Caco-2 (cell line): Measurements from ENCODE around the gene EDDM3A. TPM values are rescaled to one million over a fixed set of nuclear protein-coding genes. Genes with fewer than 3 reads are reported as not detected.

Experiments used
- BruUV-seq: library from RNA; stranded (reverse); fragments of 400-500 nt; replicated peaks from 2 replicates; lab custom pipeline; 2021; lab: Mats Ljungman, UMichigan
- CTCF ChIA-PET: fragments of 300-600 bp; sonication (Branson Sonifier 250); formaldehyde crosslinking; loops from one replicate; lab custom pipeline; 2022; ENCODE audit warnings: antibody characterized with exemption; lab: Charles Lee
- POLR2A ChIA-PET: fragments of 300-600 bp; sonication (Branson Sonifier 250); formaldehyde crosslinking; loops from one replicate; lab custom pipeline; 2022; ENCODE audit warnings: antibody characterized with exemption; lab: Charles Lee
- DNase-seq, 2 experiments: peaks; one replicate each; pipeline versions ENCODE4 v3.0.0 to v3.0.0-alpha.2; 2020 to 2022
- H3K27me3 ChIP-seq: replicated peaks from 2 replicates; pipeline ENCODE4 v1.6.0; 2011; ENCODE audit warnings: low read length; ENCODE audit not compliant: control insufficient read depth, insufficient read depth
- H3K36me3 ChIP-seq: 2 replicates; pipeline ENCODE4 v1.5.1; 2011; ENCODE audit warnings: low read length; ENCODE audit not compliant: control insufficient read depth, insufficient read depth
- H3K4me1 ChIP-seq: fragments of 250-450 bp; sonication (Bioruptor Pico); 2 replicates; pipeline ENCODE4 v1.5.1; 2020; ENCODE audit warnings: mild to moderate bottlenecking
- H3K4me3 ChIP-seq: 2 replicates; pipeline ENCODE4 v1.5.1; 2011; ENCODE audit warnings: low read depth, mild to moderate bottlenecking, control low read depth, low read length
- H3K9me3 ChIP-seq: fragments of 250-450 bp; sonication (Bioruptor Pico); 2 replicates; pipeline ENCODE4 v1.5.1; 2020; ENCODE audit warnings: mild to moderate bottlenecking, moderate library complexity
- H3K27ac Mint-ChIP-seq: one replicate; pipeline ENCODE4 v1.8.0; 2022; ENCODE audit warnings: mixed read lengths; ENCODE audit not compliant: unreplicated experiment
- H3K27me3 Mint-ChIP-seq: one replicate; pipeline ENCODE4 v1.8.0; 2022; ENCODE audit warnings: mixed read lengths; ENCODE audit not compliant: insufficient read depth, unreplicated experiment
- H3K36me3 Mint-ChIP-seq: one replicate; pipeline ENCODE4 v1.8.0; 2022; ENCODE audit warnings: mild to moderate bottlenecking, mixed read lengths; ENCODE audit not compliant: insufficient read depth, unreplicated experiment
- H3K4me1 Mint-ChIP-seq: one replicate; pipeline ENCODE4 v1.8.0; 2022; ENCODE audit warnings: low read depth, mixed read lengths; ENCODE audit not compliant: unreplicated experiment
- H3K4me3 Mint-ChIP-seq: one replicate; pipeline ENCODE4 v1.8.0; 2022; ENCODE audit warnings: mild to moderate bottlenecking, moderate library complexity, mixed read lengths; ENCODE audit not compliant: unreplicated experiment
- H3K9me3 Mint-ChIP-seq: one replicate; pipeline ENCODE4 v1.8.0; 2022; ENCODE audit warnings: mixed read lengths; ENCODE audit not compliant: unreplicated experiment
- intact Hi-C: fragments of 100-400 bp; cut with micrococcal nuclease; formaldehyde crosslinking; loops from one replicate; pipeline ENCODE4 v1.10.0; 2022; ENCODE audit not compliant: unreplicated experiment
- total RNA-seq: library from RNA; stranded (reverse); gene quantifications from 2 replicates; pipeline ENCODE4 v1.2.3, GENCODE V29; 2022
- TF ChIP-seq, protein P1 (sequence below), 2 experiments: fragments of 200-600 bp in 1 of 2; IDR thresholded peaks; 1 replicate in 1 of 2; 2 replicates in 1 of 2; pipeline versions ENCODE4 v1.5.1 to v1.8.0; 2011 to 2022; ENCODE audit warnings: antibody characterized with exemption in 1 of 2, control low read depth in 1 of 2, inconsistent platforms in 1 of 2, low read depth in 1 of 2, low read length in 1 of 2, mild to moderate bottlenecking in 1 of 2, moderate library complexity in 1 of 2; ENCODE audit not compliant: insufficient read depth in 1 of 2, severe bottlenecking in 1 of 2, unreplicated experiment in 1 of 2

EDDM3A gene
- total RNA-seq, 1 experiment from 2014 or later = not detected

DNA sequence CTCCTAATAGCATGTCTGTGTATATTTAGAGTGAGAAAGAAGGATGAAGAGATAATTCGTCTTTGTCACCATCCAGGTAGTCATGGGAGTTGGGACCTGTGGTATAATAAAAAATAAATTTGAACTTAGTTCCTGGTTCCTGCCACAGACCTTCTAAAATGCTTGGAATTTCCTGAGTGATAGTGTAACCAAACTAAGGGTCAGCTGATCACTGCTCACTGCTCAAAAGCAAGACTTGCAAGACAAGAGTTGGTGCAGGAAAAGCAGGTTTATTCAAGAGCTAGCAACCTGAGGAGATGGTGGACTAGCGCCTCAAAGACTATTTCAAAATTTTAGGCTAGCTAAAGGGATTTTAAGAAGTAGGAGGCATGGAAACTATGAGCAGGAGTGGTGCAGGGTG lies 38.1 kb upstream of the EDDM3A start:
- Mint-ChIP-seq H3K9me3 (no peaks in the 10 kb centered on the region), H3K36me3 (peaks cover 5% of the 10 kb centered on the region), H3K4me1 (no peaks in the 10 kb centered on the region), H3K4me3 (peak overlapping the region; percentile 4), H3K27ac (peak overlapping the region; percentile 8), H3K27me3 (no peaks in the 10 kb centered on the region)
- ChIA-PET CTCF (no interaction called here), POLR2A (no interaction called here)
- Histone ChIP-seq H3K4me3 (no peak overlapping the region), H3K4me1 (peaks cover 13% of the 10 kb centered on the region), H3K9me3 (peaks cover 13% of the 10 kb centered on the region; the same call in 1 of the 2 replicates), H3K27me3 (no peaks in the 10 kb centered on the region), H3K36me3 (no peaks in the 10 kb centered on the region)
- intact Hi-C loops = loop anchor here (2.0 kb wide), 1 partner anchor 13 kb away; no protein-coding TSS in a partner anchor
- BruUV-seq = no TSS peak
- TF ChIP-seq, protein P1, sequence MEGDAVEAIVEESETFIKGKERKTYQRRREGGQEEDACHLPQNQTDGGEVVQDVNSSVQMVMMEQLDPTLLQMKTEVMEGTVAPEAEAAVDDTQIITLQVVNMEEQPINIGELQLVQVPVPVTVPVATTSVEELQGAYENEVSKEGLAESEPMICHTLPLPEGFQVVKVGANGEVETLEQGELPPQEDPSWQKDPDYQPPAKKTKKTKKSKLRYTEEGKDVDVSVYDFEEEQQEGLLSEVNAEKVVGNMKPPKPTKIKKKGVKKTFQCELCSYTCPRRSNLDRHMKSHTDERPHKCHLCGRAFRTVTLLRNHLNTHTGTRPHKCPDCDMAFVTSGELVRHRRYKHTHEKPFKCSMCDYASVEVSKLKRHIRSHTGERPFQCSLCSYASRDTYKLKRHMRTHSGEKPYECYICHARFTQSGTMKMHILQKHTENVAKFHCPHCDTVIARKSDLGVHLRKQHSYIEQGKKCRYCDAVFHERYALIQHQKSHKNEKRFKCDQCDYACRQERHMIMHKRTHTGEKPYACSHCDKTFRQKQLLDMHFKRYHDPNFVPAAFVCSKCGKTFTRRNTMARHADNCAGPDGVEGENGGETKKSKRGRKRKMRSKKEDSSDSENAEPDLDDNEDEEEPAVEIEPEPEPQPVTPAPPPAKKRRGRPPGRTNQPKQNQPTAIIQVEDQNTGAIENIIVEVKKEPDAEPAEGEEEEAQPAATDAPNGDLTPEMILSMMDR (IDR thresholded peaks at IDR 0.05; ENCODE audit: insufficient read depth in 1 of 2, low read depth in 1 of 2, low read length in 1 of 2, severe bottlenecking in 1 of 2, unreplicated experiment in 1 of 2) = no peak
- peak; percentile 56 to 71 for DNase-seq

GRCh38 chr14:20711261-20711660 lies 34.4 kb upstream of the EDDM3A start:
- Histone ChIP-seq H3K4me1 (peaks cover 13% of the 10 kb centered on the region), H3K36me3 (no peaks in the 10 kb centered on the region), H3K4me3 (no peak overlapping the region), H3K9me3 (peaks cover 13% of the 10 kb centered on the region; the same call in 1 of the 2 replicates), H3K27me3 (no peaks in the 10 kb centered on the region)
- peaks cover 11% of the 10 kb centered on the region for H3K9me3 Mint-ChIP-seq
- no peaks in the 10 kb centered on the region for H3K4me1 Mint-ChIP-seq
- no peak for DNase-seq
- H3K27me3 Mint-ChIP-seq = no peaks in the 10 kb centered on the region
- ChIA-PET POLR2A (no interaction called here), CTCF (no interaction called here)
- TF ChIP-seq, protein P1 (IDR thresholded peaks at IDR 0.05; ENCODE audit: insufficient read depth in 1 of 2, low read depth in 1 of 2, low read length in 1 of 2, severe bottlenecking in 1 of 2, unreplicated experiment in 1 of 2) = no peak
- no TSS peak for BruUV-seq
- intact Hi-C loops = no loop called here
- no peak overlapping the region for H3K27ac Mint-ChIP-seq
- peaks cover 5% of the 10 kb centered on the region for H3K36me3 Mint-ChIP-seq
- H3K4me3 Mint-ChIP-seq = no peak overlapping the region

DNA sequence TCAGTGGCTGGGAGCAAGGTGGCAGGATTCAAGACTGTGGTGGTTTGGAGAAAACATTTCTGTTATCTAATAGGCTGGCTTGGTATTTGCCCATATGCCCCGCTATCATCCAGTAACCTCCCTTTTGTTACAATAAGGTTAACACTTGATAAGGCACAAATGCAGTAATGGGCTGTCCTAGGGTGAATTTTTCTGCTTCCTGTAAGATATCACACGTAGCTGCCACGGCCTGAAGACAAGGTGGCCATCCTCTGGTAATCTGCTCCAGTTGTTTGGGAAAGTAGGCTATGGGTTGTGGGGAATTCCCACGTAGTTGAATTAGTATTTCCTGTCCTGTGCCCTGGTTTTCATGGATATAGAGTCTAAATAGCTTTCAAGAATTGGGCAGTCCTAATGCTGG lies 34.0 kb upstream of the EDDM3A start:
- no peak for DNase-seq
- no peaks in the 10 kb centered on the region for H3K27me3 ChIP-seq
- H3K4me3 Mint-ChIP-seq = no peak overlapping the region
- intact Hi-C loops = no loop called here
- CTCF ChIA-PET = no interaction called here
- H3K4me1 Mint-ChIP-seq = no peaks in the 10 kb centered on the region
- no TSS peak for BruUV-seq
- H3K9me3 ChIP-seq = peaks cover 9% of the 10 kb centered on the region; the same call in 1 of the 2 replicates
- TF ChIP-seq, protein P1 (IDR thresholded peaks at IDR 0.05; ENCODE audit: insufficient read depth in 1 of 2, low read depth in 1 of 2, low read length in 1 of 2, severe bottlenecking in 1 of 2, unreplicated experiment in 1 of 2) = no peak
- no peak overlapping the region for H3K27ac Mint-ChIP-seq
- H3K36me3 Mint-ChIP-seq = peaks cover 5% of the 10 kb centered on the region
- no peaks in the 10 kb centered on the region for H3K36me3 ChIP-seq
- H3K9me3 Mint-ChIP-seq = peaks cover 11% of the 10 kb centered on the region
- POLR2A ChIA-PET = no interaction called here
- no peaks in the 10 kb centered on the region for H3K27me3 Mint-ChIP-seq
- H3K4me1 ChIP-seq = peaks cover 13% of the 10 kb centered on the region
- H3K4me3 ChIP-seq = no peak overlapping the region
